Measurements from ENCODE around the gene DKK3.

DKK3 gene

GRCh38 chr11:12029738-12030363, 21.4 kb upstream of the DKK3 start:
- peak; percentile 62 for DNase-seq (ENCODE audit: low spot score)

DNA sequence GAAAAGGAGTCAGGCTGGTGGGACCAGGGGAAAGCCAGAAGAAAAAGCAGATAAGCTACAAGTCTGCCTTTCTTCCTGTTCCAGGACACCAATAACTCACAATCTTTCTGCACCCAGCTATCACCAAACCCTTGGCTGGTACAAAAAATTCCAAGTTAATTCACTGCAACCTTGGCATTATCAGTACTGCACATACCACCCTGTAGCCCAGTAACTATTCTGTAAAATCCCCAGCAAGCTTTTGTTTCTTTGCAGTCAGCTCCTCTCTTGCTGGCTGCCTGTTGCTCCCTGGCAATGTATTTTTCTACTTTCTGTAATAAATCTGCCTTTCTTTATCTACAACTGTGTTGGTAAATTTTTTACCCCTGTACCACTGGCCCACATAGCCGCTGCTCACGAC, 20.7 kb upstream of the DKK3 start:
- no peak for DNase-seq (ENCODE audit: low spot score)

DNA sequence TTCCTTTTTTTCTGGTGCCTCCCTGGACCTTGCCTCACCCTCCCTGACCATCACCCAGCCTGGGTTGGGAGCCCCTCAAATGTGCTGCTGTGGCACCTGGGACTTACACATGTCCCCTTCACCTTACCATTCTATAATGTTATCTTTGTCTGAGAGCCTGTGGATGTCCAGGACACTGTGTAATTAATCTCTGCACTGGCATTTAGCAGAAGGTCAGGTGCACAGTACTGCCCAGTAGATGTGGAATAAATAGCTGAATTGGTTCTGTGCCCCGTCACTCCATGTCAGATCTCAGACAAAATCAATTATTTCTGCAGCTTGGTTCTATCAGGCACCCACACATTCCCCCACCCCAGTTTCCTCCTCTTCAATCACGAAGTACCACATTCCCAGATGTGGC, 19.9 kb upstream of the DKK3 start:
- no peak for DNase-seq (ENCODE audit: low spot score)

GRCh38 chr11:12026331-12027211, 18.1 kb upstream of the DKK3 start:
- DNase-seq (ENCODE audit: low spot score) = no peak

DNA sequence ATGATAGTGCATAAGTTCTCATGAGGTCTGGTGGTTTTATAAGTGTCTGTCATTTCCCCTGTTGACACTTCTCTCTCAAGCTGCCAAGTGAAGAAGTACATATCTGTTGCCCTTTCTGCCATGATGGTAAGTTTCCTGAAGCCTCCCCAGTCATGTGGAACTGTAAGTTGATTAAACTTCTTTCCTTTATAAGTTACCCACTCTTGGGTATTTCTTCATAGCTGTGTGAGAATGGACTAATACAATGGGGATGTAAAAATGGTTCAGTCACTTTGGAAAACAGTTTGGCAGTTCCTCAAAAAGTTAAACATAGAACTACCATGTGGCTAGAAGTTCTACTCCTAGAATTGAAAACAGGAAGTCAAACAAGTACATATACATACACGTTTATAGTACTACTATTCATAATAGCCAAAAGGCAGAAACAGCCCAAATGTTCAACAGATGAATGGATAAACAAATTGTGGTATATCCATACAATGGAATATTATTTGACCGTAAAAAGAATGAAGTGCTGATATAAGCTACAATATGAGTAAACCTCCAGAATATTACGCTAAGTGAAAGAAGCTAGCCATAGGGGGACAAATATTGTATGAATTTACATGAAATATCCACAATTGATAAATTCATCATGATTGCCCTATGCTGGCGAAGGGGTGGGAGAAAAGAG, 16.0 kb upstream of the DKK3 start:
- no peak for DNase-seq (ENCODE audit: low spot score)

DNA sequence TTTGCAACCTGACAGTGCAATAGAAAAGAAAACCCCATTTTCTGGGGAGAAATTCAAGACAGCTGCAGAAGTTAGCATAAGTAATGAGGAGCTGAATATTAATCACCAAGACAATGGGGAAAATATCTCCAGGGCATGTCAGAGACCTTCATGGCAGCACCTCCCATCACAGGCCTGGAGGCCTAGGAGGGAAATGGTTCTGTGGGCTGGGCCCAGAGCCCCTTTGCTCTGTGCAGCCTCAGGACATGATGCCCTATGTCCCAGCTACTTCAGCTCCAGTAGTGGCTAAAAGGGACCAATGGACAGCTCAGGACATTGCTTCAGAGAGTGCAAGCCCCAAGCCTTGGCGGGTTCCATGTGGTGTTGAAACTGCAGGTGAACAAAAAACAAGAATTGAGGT, 14.6 kb upstream of the DKK3 start:
- DNase-seq (ENCODE audit: low spot score) = no peak

DNA sequence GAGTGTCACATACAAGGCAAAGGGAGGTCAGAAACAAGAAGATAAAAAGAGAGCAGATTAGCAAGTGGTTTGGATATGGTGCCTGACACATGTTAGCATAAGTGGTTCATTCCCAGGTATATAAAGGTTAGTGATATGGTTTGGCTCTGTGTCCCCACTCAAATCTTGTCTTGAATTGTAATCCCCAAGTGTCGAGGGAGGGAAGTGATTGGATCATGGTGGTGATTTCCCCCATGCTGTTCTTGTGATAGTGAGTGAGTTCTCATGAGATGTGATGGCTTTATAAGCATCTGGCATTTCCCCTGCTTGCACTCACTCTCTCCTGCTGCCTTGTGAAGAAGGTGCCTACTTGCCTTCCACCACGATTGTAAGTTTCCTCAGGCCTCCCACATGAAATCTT, 12.1 kb upstream of the DKK3 start:
- DNase-seq (ENCODE audit: low spot score) = no peak

DNA sequence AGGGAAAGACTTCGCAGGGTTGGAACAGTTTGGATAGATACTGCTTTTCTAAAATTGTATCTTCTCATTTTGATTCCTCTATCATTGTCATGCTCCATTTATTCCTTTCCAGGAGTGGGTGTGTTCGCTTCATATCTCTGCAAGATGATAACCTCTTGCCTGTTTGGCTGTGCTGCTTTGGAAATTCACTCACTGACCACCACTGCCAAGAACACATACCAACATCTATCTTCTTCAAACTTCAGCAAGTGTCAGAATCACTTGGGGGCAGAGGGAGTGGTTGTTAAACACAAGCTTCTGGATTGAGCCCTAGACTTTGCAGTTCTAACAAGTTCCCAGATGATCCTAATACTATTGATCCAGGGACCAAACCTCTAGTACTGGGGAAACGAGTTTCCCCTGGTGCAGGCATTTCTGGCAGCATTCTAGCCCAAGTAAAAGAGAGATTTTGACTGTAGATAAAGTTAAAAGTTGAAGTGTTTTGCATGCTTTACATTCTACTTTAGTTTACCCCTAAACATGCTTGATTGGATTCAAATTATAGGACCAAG, 11.5 kb upstream of the DKK3 start:
- DNase-seq (ENCODE audit: low spot score) = no peak

DNA sequence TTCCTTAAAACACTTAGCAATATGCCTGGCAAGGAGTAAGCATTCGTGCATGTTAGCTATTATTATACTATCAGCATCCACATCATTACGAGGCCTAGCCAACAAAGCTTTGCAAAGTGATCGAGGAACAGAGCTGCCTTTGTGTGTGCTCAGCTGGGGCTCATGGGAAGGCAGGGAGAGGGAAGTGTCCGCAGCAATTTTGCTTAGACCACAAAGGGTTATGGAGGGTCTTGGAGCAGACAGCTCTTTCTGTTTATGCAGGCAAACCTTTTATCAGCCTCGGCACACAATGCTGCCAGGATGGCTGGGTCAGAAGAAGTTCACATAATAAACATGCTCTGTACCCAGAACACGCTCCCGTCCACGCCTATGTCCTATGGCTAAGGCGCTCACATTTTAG, 10.9 kb upstream of the DKK3 start:
- DNase-seq (ENCODE audit: low spot score) = peak; percentile 40

- DNase-seq (ENCODE audit: low spot score) = no peak
These were observed 9.5 kb upstream of the DKK3 start for GRCh38 chr11:12017865-12018453.

DNA sequence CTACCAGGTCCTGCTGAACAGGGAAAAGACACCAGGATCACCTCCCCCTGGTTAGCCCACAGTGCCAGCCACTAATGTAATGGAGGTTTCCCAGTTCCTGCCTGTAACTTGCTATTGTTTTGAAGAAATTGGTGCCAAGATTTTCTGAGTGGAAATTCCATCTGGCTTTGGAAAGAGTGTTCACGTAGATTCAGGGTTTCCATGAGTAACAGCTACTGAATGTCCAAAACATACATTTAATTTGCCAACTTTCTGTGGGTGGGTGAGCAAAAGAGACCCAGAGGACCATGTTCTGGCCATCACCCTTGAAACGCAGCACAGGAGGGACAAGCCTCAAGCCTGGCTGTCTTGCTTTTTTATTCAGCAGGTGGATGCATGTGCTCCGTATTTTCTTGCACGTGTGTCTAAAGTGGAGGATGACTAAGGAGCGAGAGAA, 8.8 kb upstream of the DKK3 start:
- peak; percentile 82 for DNase-seq (ENCODE audit: low spot score)

GRCh38 chr11:12016246-12016645, 7.8 kb upstream of the DKK3 start:
- no peak for DNase-seq (ENCODE audit: low spot score)

- no peak for DNase-seq (ENCODE audit: low spot score)
These were observed 7.1 kb upstream of the DKK3 start for GRCh38 chr11:12015486-12015885.

DNA sequence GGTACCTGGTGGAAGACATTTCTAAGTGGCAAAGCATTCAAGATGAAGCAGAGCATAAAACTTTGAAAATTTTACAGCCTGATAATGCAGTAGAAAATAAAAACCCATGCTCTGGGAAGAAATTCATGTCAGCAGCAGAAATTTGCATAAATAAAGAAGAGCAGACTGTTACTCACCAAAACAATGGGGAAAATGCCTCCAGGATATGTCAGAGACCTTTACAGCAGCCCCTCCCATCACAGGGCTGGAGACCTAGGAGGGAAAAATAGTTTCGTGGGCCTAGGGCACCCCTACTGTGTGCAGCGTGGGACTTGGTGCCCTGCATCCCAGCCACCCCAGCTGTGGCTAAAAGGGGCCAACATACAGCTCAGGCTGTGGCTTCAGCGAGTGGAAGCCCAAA, 5.4 kb upstream of the DKK3 start:
- no peak for DNase-seq (ENCODE audit: low spot score)

- DNase-seq (ENCODE audit: low spot score) = no peak
These were observed 1.3 kb upstream of the DKK3 start for GRCh38 chr11:12009617-12010321.

DNA sequence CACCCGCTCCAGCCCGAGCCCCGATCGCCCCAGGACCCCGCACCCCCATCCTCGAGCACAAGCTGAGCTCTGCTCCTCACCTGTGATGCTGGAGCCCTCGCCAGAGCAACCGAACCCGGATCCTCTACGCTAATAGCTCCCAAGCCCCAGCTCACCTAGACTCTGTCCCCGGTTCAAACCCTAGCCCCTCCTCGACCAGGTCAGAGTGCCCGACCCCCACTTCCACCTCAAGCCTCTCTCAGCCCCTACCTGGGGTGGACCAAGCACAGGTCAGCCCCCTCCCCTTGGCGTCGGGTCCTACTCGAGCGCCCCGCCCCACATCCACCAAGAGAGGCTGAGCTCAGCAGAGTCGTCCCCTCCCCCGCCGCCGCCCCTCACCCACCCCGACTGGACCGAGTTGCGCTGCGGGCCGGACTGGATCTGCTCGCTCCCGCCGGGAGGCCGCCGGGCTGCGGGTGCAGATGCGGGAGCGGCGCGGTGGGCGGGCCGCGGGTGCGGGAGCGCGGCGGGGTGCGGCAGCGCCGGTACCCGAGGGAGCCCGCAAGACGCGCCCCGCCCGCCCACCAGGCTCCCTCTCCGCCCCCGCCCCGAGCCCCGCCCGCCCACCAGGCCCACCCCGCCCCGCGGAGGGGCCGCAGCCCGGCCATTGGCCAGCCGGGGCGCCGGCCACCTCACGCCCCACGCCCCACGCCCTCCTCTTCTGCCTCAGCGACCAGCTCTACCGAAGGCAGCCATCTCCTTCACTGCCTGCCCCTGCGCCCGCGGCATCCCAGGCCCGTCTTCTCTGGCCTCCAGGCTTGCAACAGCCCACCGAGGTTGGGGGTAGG, 577 bp upstream of the DKK3 start:
- peak; percentile 90 for DNase-seq (ENCODE audit: low spot score)

GRCh38 chr11:12007230-12007593, 1.2 kb downstream of the DKK3 start:
- no peak for DNase-seq (ENCODE audit: low spot score)

DNA sequence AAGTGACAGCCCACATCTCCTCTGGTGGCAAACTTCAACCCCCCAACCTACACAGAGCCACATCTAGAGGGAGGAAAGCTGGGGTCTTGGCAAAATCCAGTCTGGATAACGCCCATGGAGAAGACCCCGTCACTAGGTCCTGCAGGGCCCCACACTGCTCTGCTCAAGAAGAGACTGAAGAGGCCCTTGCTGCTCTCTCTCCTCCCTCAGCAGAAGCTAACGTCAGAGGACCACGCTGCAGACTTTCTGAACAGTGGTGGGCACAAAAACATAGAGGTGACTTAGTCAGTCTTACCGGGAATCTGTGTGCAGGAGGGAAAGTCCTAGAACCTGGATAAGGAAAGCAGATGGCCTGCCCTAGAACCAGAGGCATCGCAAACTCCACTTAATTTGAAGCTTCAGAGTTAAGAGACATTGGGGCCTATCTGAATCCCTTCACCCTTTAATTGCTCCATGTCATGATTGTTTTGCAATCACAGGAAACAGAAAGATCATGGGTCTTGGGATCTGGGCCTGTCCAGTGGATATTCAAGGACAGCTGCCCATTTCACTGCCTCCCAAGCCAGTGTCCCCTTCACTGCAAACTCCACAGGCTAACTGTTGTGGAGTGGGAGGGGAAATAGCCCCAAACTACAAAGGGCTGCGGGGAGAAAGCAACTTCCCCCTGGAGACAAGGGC, 1.7 kb downstream of the DKK3 start:
- DNase-seq (ENCODE audit: low spot score) = no peak

- DNase-seq (ENCODE audit: low spot score) = peak; percentile 46
These were observed 3.0 kb downstream of the DKK3 start for GRCh38 chr11:12005476-12005875.

GRCh38 chr11:12005061-12005460, 3.4 kb downstream of the DKK3 start:
- no peak for DNase-seq (ENCODE audit: low spot score)
